ENCODE data around the gene CYS1. TPM values are rescaled to one million over a fixed set of nuclear protein-coding genes. Genes with fewer than 3 reads are reported as not detected.
"Not testable (repeated sequence)": the region's sequence is repeated elsewhere in the genome, so short reads cannot be mapped to it uniquely, and the experiment has no call there.

Gene CYS1
- polyA plus RNA-seq, 1 donor from 2014 or later = not detected

DNA sequence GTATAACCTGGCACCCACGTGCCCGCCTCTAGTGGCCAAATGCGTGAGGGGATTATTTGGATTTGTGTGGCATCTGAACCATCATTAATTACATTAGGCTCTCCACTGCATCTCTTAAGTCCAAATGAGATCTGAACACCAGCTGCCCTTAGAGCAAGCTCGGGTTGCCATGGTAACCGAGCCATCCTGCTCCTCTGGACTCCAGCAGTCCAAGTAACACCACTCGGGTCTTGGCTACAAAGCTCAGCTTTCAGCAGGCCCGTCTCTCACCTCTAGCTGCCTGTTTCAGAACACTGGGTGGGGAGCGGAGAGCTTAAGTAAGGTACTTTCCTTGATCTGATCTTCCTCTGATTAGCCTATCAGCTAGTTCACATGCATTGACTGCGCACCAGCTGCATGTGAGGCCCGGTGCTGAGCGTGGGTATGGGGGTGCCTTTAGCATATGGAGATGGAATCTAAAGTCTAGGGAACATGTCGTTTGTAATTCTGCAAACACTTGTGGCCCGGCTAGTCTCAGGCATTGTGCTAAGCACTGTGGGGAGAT is 14.1 kb upstream of the CYS1 start:
- peak overlapping the region; percentile 26 for H3K27ac ChIP-seq (ENCODE audit: low read length)
- H3K9me2 ChIP-seq (ENCODE audit: insufficient read depth, low read length) = no peaks in the 10 kb centered on the region
- peak overlapping the region; percentile 31 for H3K9ac ChIP-seq (ENCODE audit: low read length)
- no peaks in the 10 kb centered on the region for H3K27me3 ChIP-seq (ENCODE audit: insufficient read depth, low read depth, low read length)
- TF ChIP-seq RAD21 (conservative IDR thresholded peaks at IDR 0.05) (no peak), TAF1 (IDR thresholded peaks at IDR 0.05; ENCODE audit: low read depth) (no peak), EP300 (conservative IDR thresholded peaks at IDR 0.05; ENCODE audit: poor library complexity, severe bottlenecking) (no peak), POLR2AphosphoS5 (IDR thresholded peaks at IDR 0.05) (no peak), EZH2 (IDR thresholded peaks at IDR 0.05; ENCODE audit: borderline replicate concordance, insufficient read depth, low read length, poor library complexity, severe bottlenecking) (no peak), SMC3 (conservative IDR thresholded peaks at IDR 0.05; ENCODE audit: poor library complexity) (no peak), MXI1 (conservative IDR thresholded peaks at IDR 0.05; ENCODE audit: poor library complexity, severe bottlenecking) (no peak)
- TF ChIP-seq, protein P1, sequence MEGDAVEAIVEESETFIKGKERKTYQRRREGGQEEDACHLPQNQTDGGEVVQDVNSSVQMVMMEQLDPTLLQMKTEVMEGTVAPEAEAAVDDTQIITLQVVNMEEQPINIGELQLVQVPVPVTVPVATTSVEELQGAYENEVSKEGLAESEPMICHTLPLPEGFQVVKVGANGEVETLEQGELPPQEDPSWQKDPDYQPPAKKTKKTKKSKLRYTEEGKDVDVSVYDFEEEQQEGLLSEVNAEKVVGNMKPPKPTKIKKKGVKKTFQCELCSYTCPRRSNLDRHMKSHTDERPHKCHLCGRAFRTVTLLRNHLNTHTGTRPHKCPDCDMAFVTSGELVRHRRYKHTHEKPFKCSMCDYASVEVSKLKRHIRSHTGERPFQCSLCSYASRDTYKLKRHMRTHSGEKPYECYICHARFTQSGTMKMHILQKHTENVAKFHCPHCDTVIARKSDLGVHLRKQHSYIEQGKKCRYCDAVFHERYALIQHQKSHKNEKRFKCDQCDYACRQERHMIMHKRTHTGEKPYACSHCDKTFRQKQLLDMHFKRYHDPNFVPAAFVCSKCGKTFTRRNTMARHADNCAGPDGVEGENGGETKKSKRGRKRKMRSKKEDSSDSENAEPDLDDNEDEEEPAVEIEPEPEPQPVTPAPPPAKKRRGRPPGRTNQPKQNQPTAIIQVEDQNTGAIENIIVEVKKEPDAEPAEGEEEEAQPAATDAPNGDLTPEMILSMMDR (IDR thresholded peaks at IDR 0.05; ENCODE audit: poor library complexity, severe bottlenecking) = no peak
- TF ChIP-seq, protein P2, sequence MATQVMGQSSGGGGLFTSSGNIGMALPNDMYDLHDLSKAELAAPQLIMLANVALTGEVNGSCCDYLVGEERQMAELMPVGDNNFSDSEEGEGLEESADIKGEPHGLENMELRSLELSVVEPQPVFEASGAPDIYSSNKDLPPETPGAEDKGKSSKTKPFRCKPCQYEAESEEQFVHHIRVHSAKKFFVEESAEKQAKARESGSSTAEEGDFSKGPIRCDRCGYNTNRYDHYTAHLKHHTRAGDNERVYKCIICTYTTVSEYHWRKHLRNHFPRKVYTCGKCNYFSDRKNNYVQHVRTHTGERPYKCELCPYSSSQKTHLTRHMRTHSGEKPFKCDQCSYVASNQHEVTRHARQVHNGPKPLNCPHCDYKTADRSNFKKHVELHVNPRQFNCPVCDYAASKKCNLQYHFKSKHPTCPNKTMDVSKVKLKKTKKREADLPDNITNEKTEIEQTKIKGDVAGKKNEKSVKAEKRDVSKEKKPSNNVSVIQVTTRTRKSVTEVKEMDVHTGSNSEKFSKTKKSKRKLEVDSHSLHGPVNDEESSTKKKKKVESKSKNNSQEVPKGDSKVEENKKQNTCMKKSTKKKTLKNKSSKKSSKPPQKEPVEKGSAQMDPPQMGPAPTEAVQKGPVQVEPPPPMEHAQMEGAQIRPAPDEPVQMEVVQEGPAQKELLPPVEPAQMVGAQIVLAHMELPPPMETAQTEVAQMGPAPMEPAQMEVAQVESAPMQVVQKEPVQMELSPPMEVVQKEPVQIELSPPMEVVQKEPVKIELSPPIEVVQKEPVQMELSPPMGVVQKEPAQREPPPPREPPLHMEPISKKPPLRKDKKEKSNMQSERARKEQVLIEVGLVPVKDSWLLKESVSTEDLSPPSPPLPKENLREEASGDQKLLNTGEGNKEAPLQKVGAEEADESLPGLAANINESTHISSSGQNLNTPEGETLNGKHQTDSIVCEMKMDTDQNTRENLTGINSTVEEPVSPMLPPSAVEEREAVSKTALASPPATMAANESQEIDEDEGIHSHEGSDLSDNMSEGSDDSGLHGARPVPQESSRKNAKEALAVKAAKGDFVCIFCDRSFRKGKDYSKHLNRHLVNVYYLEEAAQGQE (IDR thresholded peaks at IDR 0.05; ENCODE audit: borderline replicate concordance) = no peak
- no peaks in the 10 kb centered on the region for H3F3A ChIP-seq (ENCODE audit: insufficient read depth, low read length, poor library complexity, severe bottlenecking)
- H4K20me1 ChIP-seq (ENCODE audit: insufficient read depth) = no peaks in the 10 kb centered on the region
- H3K79me2 ChIP-seq (replicated peaks; ENCODE audit: insufficient read depth, low read length) = no peaks in the 10 kb centered on the region
- no peak overlapping the region for H2AFZ ChIP-seq (ENCODE audit: low read depth, low read length)
- no peak overlapping the region for H3K4me2 ChIP-seq (ENCODE audit: low read length)
- no peak overlapping the region for H3K4me3 ChIP-seq (ENCODE audit: low read length)
- no peaks in the 10 kb centered on the region for H3K36me3 ChIP-seq (ENCODE audit: insufficient read depth, low read length)
- no peaks in the 10 kb centered on the region for H3K9me3 ChIP-seq (ENCODE audit: low read length)

DNA sequence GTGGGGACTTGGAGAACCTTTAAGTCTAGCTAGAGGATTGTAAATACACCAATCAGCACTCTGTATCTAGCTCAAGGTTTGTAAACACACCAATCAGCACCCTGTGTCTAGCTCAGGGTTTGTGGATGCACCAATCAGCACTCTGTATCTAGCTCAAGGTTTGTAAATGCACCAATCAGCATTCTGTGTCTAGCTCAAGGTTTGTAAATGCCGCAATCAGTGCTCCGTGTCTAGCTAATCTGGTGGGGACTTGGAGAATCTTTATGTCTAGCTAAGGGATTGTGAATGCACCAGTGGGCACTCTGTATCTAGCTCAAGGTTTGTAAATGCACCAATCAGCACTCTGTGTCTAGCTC is 11.7 kb upstream of the CYS1 start:
- not testable (repeated sequence) for H3K27ac ChIP-seq (ENCODE audit: low read length); H3K4me2 ChIP-seq (ENCODE audit: low read length); H3K36me3 ChIP-seq (ENCODE audit: insufficient read depth, low read length); H3K27me3 ChIP-seq (ENCODE audit: insufficient read depth, low read depth, low read length); H2AFZ ChIP-seq (ENCODE audit: low read depth, low read length); H3K9me2 ChIP-seq (ENCODE audit: insufficient read depth, low read length); H3K79me2 ChIP-seq (replicated peaks; ENCODE audit: insufficient read depth, low read length); H4K20me1 ChIP-seq (ENCODE audit: insufficient read depth); H3K9me3 ChIP-seq (ENCODE audit: low read length); H3K4me3 ChIP-seq (ENCODE audit: low read length); H3F3A ChIP-seq (ENCODE audit: insufficient read depth, low read length, poor library complexity, severe bottlenecking); H3K9ac ChIP-seq (ENCODE audit: low read length)

Data from neural cell (in vitro differentiated cells).